ENCODE measurements around the gene LKAAEAR1. TPM values are rescaled to one million over a fixed set of nuclear protein-coding genes. Genes with fewer than 3 reads are reported as not detected.

The LKAAEAR1 gene, protein sequence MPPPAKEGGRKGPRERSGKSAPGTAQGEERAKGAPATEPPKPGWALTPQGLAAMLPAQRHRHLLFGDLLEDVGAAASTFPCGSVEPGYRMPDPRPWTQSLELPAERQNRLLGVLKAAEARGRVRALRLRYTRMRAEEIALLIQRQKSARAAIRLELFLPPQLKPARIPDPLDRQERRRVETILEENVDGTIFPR
- 0.90 to 2.3 TPM (median 2.2 TPM) in 5 replicates for total RNA-seq (2022; extraction: Qiagen RNA extraction)

DNA sequence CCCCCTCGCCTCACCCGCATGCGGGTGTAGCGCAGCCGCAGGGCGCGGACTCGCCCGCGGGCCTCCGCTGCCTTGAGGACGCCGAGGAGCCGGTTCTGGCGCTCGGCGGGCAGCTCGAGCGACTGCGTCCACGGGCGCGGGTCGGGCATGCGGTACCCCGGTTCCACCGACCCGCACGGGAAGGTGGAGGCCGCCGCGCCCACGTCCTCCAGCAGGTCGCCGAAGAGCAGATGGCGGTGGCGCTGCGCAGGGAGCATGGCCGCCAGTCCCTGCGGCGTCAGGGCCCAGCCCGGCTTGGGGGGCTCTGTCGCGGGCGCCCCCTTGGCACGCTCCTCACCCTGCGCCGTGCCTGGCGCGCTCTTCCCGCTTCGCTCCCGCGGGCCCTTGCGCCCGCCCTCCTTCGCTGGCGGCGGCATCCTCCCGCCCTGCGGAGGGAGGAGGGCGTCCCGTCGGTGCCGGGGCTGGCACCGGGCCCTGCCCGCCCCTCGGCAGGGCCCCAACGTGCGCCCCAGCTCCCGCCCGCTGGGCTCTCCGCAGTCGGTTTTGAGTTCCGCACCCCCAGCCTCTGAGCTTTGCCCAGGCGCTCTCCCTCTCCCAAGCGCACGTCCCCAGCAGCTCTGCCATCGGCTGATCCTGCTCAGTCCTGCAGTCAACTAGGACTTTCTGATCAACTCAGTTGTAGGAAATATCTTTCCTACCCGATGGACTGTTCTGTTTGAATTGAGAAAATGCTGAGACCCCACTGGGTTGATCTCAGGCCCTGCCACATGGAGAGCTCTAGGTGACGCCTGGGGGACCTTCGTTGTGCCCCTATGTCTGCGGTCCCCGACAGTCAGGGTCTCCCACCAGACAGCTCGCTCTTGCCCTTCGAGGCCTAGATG is at the start of gene LKAAEAR1:
Gene LKAAEAR1, minus strand, starts transcription at position 595 of the 881 bp plus-strand sequence. Its CDS starts 179 bp downstream, at position 416.

GRCh38 chr20:64106981-64107735 is 23.0 kb upstream of the LKAAEAR1 start, which contains the start of gene NPBWR2:
Gene NPBWR2, minus strand, starts transcription at chr20:64107565. Its CDS starts 734 bp downstream, at chr20:64106831.

DNA sequence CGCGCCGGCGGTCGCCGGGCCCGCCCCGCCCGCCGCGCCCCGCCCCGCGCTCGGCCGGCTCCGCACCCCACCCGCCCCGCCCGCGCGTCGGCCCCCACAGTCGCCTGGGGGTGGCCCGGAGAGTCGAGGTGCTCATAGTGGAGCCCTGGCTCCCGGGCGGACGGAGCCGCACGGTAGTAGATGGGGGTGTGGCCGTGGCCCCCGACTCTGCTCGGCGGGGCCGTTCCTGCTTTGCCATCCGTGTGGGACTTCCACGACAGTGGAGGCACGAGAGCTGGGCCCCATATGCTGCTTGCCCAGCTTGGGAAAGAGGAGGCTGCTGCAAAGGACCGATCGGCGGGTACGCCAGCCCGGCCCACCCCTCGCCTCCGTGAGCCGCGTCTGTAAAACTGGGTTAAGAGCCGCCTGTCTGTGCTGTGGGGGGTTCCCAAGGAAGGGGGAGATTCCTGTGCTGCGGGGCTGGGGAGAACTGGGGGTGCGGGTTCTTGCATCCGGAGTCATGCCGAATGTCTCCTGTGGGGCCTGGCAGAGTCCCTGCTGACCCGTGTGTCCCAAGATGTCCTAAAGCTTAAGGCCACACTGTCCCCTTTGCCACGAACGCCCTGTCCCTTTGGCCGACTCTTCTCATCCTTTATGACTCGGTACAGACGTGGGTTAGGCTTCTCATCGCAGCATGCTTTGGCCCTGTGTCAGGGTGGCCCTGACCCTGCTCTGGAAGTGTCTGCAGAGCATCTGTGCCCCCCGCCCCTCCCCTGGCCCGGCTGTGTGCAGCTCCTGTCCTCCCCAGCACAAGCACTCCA is 4.0 kb downstream of the LKAAEAR1 start, which contains the start of gene OPRL1:
Gene OPRL1, plus strand, starts transcription at position 70 of the 800 bp plus-strand sequence. CDS start 12,639 bp downstream, outside the sequence.

GRCh38 chr20:64079273-64080012 is 4.8 kb downstream of the LKAAEAR1 start, which contains the start of gene RGS19:
Gene RGS19, minus strand, starts transcription at chr20:64079518. Its CDS starts 2,632 bp downstream, at chr20:64076886.

GRCh38 chr20:64062596-64063388 is 21.4 kb downstream of the LKAAEAR1 start, which contains the start of gene TCEA2:
Gene TCEA2, plus strand, starts transcription at chr20:64063198. Its CDS starts 115 bp downstream, at chr20:64063313.

DNA sequence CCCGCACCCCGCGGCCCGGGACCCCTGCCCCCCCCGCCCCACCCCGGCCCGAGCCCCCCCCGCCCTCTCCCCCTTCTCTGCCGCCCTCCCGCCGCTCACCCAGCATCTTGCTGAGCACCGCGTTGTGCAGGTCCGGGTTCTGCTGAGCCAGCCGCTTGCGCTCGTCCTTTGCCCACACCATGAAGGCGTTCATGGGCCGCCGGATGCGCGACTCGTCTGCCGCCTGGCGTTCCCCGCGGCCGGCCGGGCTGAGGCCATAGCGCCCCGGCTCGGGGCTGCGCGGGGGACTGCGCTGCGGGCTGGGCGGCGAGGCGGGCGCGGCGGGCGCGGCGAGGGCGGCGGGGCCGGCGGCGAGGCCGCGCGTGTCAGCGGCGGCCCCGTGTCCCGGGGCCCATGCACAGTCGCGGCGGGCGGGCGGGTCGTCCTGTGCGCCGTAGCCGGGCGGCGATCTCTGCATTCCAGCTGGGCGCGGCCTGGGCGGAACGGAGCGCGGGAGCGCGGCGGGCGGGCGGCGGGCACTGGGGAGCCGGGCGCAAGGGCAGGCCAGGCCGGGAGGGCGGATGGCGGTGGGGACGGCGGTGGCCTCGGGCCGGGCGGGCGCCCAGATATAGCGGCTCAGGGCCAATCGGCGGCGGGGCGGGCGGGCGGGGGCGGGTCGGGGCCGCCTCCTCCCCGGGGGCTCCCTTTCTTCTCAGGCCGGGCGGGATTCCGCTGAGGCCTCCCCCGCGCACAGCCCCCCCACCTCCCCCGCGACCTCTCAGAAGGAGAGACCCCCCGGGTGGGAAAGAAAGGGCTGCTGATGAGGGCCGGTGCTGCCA is 34.9 kb downstream of the LKAAEAR1 start, which contains the start of gene SOX18:
Gene SOX18, minus strand, starts transcription at position 580 of the 818 bp plus-strand sequence. Its CDS starts 123 bp downstream, at position 457.

DNA sequence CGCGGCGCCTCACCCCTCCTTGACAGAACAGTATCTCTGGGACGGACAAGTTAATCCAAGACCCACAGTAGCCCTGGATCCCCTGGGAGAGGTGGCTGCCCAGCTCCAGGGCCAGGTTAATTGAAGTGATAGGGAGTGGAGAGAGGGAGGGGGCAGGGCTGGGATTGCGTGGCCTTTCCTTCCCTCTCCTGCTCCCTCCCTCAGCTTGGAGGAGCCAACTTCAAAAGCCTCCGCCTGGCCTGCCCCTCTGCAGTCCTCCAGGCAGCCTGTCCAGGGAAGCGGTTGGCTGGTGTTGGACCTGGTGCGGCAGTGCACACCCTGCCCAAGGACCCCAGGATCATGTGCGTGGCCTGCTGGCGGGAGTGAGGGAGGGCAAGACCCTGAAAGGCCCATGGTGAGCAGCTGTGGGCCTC is 48.3 kb downstream of the LKAAEAR1 start, which contains the start of gene C20orf204:
Gene C20orf204, plus strand, starts transcription at position 250 of the 413 bp plus-strand sequence. Its CDS starts 142 bp downstream, at position 392.

Other genes with a start within 250 kb of the LKAAEAR1 start
- not detected in 5 replicates for gene ABHD16B, start 222.9 kb downstream of the LKAAEAR1 start, total RNA-seq (2022; extraction: Qiagen RNA extraction)
- gene TPD52L2, start 219.1 kb downstream of the LKAAEAR1 start, total RNA-seq (2022; extraction: Qiagen RNA extraction), result 126 to 137 TPM (median 132 TPM) in 5 replicates
- 22.6 to 29.0 TPM (median 28.3 TPM) in 5 replicates for gene DNAJC5, start 189.3 kb downstream of the LKAAEAR1 start, total RNA-seq (2022; extraction: Qiagen RNA extraction)
- 25.1 to 39.5 TPM (median 33.0 TPM) in 5 replicates for gene UCKL1, start 128.0 kb downstream of the LKAAEAR1 start, total RNA-seq (2022; extraction: Qiagen RNA extraction)
- 9.0 to 13.6 TPM (median 12.2 TPM) in 5 replicates for gene ZNF512B, start 114.5 kb downstream of the LKAAEAR1 start, total RNA-seq (2022; extraction: Qiagen RNA extraction)
- not detected in 5 replicates for gene SAMD10, start 104.8 kb downstream of the LKAAEAR1 start, total RNA-seq (2022; extraction: Qiagen RNA extraction)
- 49.2 to 55.6 TPM (median 53.8 TPM) in 5 replicates for gene PRPF6, start 103.3 kb downstream of the LKAAEAR1 start, total RNA-seq (2022; extraction: Qiagen RNA extraction)
- 0.15 to 0.65 TPM (median 0.42 TPM) in 5 replicates for gene C20orf204, start 48.2 kb downstream of the LKAAEAR1 start, total RNA-seq (2022; extraction: Qiagen RNA extraction)
- 1.1 to 2.7 TPM (median 2.3 TPM) in 5 replicates for gene SOX18, start 34.8 kb downstream of the LKAAEAR1 start, total RNA-seq (2022; extraction: Qiagen RNA extraction)
- gene TCEA2, start 21.2 kb downstream of the LKAAEAR1 start, total RNA-seq (2022; extraction: Qiagen RNA extraction), result 30.7 to 50.1 TPM (median 46.7 TPM) in 5 replicates
- gene RGS19, start 4.9 kb downstream of the LKAAEAR1 start, total RNA-seq (2022; extraction: Qiagen RNA extraction), result 19.9 to 36.6 TPM (median 34.3 TPM) in 5 replicates
- 0.73 to 1.2 TPM (median 0.99 TPM) in 5 replicates for gene OPRL1, start 4.3 kb downstream of the LKAAEAR1 start, total RNA-seq (2022; extraction: Qiagen RNA extraction)
- gene NPBWR2, start 23.2 kb upstream of the LKAAEAR1 start, total RNA-seq (2022; extraction: Qiagen RNA extraction), result not detected in 5 replicates
- 0.07 to 0.71 TPM (median 0.20 TPM) in 5 replicates for gene MYT1, start 80.1 kb upstream of the LKAAEAR1 start, total RNA-seq (2022; extraction: Qiagen RNA extraction)
- 7.9 to 13.7 TPM (median 10.2 TPM) in 5 replicates for gene PCMTD2, start 171.3 kb upstream of the LKAAEAR1 start, total RNA-seq (2022; extraction: Qiagen RNA extraction)